NCI-H1694 (cell line): ENCODE measurements around the gene PADI2.

ENCODE experiments used
- DNase-seq: peaks from one replicate; lab custom pipeline; 2025; lab: John Stamatoyannopoulos, UW

PADI2 gene

DNA sequence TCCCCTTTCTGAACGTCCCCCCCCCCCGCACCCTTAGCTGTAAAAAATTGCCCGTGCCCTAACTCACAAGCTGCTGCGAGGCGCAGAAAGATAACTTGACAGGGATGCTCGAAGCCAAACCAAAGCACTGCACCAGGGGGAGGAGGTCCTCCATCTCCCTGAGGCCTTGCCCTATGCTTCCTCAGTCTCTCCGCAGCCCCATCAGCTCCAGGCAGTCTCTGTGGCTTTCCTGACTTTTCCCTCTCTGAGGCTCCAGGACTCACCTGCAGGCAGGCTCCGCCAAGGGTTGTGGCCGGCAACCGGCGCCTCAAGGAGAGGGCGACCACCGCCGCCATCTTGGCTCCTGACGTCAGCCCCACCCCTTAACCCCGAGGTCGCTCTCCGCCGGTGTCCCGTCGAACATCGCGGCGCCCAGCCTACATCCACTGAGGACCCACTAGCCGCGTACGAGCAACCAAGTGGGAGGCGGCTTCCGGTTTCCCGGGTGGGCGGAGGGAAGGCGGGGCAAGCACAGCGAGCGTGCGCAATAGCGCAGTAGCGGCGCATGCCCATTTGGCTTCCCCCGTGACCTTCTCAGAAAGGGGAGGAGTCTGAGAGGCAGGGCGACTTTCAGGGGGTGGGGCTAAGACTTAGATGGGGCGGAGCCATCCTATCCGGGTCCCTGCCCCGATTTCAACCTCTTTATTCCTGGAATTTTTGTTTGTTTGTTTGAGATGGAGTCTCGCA lies 65.4 kb downstream of the PADI2 start, which contains the start of gene SDHB:
SDHB (minus strand) TSS at position 348 of the 726 bp plus-strand sequence; CDS start at position 335, 13 bp downstream.
- DNase-seq, result peak; percentile 92

DNA sequence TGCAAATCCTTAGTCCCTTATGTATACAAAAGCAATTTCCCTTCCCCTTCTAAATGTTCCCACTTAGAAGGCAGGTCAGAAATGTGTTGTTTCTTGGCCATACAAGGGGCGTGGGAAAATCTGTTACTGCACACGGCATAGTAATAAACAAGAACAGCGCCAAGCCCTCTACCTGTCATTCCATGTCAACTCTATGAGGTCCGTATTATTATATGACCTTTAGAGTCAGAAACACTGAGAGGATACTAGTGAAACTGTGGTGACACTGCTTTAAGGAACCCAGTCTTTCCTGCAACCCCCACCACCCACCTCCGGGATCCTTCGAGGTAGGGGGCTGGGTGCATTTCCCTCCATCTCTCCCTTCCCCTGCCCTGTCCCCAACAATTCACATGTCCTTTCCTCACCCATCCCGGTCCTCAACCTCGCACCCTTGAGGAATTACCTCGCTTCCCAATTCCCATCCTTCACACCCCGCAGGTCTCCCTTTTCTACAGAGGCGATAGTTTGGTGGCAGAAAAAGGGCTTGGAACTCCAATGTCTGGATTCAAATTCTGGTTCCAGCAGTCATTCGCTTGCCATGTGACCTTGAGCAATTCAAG lies 66.1 kb downstream of the PADI2 start:
- no peak for DNase-seq

DNA sequence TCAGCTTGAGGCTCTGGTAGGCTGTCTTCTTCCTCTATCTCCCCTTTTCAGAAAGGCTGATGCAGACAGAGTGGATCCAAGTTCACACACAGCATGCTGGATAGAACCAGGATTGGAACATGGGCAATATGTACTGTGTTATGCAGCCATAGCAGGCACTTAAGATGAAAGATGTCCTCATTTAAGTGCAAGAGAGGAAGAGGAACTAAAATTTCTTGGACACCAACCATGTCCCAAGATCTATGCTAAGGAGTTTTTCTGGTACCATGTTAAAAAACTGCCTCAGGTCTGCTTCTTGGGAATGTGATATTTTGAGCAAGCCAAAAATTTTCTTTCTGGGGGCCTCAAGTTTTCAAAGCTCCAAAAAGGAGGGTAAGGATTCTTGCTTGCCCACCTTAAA lies 66.6 kb downstream of the PADI2 start:
- no peak for DNase-seq

DNA sequence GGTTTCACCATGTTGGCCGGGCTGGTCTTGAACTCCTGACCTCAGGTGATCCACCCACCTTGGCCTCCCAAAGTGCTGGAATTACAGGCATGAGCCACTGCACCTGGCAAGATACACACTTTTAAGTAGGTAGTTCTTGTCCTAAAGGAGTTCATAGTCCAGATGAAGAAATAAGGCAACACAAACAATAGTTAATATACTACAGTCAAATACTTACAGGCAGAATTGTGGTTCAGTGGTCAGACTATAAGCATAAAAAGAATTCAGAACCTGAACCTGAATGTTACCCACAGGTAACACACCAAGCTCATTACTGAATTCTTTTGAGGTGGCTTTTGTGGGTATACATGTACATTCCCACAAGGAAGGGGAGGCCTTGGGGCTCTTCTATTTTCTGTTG lies 67.2 kb downstream of the PADI2 start:
- DNase-seq, result no peak

DNA sequence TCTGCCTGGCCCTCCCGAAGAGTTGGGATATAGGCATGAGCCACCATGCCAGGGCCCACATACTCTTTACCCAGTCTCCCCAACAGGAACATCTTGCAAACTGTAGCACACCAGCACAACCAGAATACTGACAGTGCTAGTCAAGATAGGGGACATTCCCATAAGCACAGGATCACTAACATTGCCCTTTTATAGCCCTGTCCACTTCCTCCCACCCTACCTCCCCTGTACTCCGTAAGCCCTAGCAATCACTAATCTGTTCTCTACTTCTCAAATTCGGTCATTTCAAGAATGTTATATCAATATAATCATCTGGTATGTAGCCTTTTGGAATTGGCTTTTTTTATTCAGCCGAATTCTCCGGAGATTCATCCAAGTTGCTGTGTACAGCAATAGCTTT lies 71.3 kb downstream of the PADI2 start:
- no peak for DNase-seq

DNA sequence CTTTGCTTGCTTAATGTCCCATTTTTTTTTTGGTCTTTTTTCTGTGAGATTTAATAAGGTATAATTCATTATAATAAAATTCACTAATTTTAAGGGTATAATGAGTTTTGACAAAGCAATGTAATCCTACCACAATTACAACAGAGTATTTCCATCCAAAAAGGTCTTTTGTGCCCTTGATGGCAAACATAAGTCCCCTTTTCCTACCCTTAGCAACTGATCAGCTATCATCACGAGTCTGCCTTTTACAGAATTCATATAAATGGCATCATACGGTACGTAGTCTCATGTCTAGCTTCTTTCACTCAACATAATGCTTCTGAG lies 73.0 kb downstream of the PADI2 start:
- no peak for DNase-seq

DNA sequence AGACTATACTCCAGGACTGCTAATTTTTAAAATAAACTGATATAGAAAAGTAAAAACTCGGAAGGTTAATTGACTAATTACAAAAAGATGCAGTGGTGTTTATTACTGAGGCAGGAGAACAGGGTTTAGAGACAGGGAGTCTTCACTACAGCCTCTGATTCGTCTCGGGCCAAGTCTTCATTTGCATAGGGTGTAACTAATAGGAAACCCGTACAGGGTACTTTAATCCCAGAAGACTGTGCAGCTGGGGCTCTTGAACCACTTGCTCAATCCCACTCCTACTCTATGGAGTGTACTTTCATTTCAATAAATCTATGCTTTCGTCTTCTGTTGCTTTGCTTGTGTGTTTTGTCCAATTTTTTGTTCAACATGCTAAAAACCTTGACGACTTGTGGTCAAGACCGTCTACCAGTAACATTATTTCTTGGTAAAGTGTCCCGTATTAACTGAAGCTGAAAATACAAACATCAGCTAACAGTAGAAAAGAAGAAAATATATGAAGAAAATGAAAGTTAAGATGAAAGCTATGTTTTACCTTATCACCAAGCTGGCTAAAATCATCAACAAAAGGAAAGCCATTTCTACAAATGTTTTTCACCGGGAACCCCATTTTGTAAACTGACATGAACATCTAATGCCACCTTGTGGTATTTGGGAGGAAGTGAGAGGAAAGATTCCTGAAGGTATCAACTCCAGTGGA lies 73.5 kb downstream of the PADI2 start:
- DNase-seq, result peak; percentile 32

DNA sequence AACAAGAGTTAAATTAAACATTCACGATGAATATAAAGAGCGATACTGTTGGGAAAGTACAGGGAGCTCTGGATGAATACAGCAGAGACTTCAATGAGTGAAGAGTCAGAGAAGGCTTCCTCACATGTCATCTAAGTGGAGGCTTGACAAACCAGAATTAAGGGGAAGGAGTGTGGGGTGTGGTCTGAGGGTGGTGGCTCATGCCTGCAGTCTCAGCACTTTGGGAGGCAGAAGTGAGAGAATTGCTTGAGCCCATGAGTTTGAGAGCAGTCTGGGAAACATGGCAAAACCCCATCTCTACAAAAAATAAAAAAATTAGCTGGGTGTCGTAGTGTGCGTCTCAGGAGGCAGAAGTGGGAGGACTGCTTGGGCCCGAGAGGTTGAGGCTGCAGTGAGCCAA lies 74.1 kb downstream of the PADI2 start:
- DNase-seq, result no peak

DNA sequence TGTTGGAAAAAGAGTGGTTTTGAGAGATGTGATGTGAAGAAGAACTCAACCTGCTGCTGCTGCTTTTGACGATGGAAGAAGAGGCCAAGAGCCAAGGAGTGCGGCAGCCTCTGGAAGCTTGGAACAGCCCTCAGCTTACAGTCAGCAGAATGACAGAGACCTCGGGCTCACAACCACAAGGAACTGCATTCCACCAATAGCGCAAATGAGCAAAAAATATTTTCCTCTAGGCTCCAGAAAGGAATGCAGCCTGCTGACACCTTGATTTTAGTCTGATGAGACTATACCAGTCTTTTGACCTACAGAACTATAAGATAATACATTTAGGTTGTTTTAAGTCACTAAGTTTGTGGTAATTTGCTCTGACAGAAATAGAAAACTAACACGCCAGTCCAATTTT lies 75.6 kb downstream of the PADI2 start:
- no peak for DNase-seq

DNA sequence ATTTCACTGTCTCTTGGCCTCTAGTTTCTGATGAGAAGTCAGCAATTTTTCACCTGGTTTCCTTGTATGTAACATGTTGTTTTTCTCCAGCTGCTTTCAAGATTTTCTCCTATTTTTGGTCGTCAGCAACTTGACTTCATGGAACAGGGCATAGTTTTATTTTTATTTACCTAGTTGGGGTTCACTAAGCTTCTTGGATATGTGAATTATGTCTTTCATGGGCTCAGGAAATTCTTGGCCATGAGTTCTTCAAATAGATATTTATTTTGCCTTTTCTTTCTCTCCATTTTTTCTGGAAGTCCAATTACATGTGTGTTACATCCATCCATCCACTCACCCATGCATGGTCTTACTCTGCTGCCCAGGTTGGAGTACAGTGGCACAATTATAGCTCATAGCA lies 79.1 kb downstream of the PADI2 start:
- DNase-seq, result no peak

DNA sequence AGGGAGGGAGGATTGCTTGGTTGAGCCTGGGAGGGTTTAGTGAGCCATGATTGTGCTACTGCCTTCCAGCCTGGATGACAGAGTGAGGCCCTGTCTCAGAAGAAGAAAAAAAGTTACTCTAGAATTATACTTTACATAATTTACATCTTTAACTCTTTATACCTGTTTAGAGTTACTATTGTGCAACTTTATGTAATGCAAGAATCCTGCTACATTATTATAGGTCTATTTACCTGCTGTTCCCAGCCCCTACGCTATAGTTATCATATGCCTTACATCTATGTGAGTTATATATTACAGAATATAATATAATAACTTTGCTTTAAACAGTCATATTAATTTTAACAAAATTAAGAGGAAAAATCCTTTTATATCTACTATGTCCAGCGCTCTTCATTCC lies 79.7 kb downstream of the PADI2 start:
- DNase-seq, result no peak

DNA sequence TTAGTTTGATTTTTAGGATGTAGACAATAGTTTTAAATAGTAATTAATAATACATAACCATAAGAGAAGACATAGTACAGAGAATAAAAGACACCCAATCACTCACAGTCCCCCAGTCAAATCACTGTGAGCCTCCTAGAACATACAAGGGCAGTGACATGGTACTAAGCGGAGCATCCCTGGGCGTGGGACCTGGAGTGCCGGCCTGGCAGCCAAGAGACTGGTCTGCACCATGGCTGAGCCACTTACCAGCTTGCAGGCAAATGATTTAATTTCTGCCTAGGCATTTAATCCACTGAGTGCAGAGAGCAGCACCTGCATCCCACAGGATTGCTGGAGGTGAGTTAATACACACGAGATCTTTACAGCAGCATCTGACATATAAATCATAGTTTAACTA lies 85.8 kb downstream of the PADI2 start:
- DNase-seq, result no peak

DNA sequence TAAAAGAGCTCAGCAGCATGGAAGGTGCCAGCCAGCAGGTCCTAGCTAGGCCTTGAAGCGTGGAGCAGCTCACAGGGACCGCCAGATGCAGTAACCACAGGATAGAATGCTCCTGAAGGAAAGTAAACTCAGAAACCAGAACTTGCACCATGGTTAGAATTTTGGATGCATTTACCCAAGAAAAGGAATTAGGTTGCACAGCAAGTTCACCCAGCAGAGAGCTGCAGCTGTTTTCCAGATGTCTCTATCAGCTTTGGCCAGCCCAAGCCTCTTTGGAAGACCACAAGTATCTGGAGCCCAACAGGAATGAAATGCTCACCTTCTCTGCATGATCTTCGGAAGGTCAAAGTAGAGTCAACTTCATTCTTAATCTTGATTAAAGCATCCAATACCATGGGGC lies 86.5 kb downstream of the PADI2 start:
- no peak for DNase-seq

DNA sequence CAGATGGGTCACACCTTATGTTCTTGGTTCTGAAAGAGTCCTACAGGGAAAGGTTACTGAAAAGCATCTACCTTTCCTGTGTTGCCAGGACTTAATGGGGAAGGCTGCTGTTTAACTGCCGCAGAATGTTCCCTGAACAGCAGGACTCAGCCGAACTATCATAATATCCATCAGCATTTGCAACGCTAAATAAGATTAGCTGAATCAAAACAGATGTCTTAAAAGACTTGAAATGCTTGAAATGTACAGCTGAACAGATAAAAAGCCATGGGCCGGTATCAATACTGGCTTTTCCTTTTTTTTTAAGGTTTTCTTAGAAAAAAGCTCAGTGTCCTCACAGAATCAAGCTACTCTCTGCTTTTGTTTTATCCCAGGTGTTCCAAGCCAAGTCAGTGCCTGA lies 87.8 kb downstream of the PADI2 start:
- DNase-seq, result no peak

DNA sequence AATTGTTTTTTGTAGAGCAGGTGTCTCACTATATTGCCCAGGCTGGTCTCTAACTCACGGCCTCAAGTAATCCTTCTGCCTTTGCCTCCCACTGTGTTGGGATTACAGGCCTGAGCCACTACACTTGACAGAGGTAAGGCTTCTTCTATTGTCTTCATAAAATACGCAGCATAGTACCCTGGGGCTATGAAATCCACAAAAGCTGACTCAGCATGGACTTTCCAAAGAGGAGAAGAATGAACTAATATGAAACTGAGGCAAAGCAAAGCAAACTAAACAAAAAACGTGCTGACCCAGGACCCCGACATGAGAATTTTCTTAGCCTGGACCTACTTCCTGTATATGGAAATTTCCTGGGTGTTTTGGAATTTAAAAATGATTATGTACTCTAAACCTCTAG lies 89.0 kb downstream of the PADI2 start:
- no peak for DNase-seq

DNA sequence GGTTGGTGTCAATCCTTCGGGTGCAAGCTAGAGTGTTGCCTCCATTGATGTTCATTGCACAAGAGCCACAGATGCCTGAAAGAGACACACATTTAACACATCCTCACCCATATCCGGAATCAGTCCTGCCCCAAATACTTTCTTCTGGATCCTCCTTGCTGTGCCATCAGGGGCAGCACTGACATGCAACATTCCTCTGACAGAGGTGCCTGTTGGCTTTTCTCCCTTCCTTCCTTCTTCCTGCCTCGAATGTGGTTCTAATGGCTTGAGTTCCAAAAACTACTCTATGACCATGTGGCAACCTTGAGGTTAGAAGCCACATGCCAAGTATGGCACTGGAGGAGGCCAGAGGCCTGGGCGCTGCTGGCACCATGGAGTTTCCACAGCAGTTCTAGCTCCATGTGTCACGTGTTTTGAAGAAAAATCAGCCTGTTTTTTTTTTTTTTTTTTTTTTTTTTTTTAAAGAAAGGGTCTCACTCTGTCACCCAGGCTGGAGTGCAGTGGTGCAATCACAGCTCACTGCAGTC lies 90.5 kb downstream of the PADI2 start:
- DNase-seq, result no peak

DNA sequence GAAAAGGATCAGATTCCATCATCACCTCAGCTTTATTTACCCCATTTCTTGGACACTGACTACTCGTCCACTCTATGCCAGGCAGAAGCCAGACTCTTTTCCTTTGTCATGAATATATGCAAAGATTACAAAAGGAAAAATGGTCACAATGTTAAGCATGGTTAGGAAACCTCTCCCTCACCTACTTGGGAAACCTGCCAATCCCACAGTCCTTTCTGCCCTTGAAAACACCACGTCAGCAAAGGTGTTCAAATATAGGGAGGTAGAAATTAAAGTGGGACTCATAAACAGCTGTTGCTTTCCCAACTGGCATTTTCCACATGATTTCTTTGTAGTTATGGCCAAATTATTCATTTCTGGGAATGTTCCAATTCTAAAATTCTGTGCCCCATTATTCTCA lies 91.4 kb downstream of the PADI2 start:
- DNase-seq, result no peak

DNA sequence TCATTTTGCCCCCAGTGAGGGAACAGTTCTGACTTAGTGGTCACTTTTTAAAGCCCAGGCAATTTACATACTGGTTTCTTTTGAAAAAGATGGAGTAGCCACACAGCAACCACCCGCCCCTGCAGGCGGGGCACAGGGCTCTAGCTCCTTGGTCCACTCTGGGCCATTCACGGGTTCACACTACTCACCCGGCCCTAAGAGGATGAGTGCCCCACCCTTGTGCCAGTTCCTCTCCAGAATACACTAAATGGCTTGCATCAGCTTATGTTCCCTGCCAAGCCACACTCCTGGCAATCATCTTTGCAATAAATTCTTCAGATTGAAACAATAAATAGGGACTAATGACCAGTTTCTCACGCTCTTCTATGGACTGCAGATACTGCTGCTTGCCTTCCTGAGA lies 91.8 kb downstream of the PADI2 start:
- DNase-seq, result no peak

DNA sequence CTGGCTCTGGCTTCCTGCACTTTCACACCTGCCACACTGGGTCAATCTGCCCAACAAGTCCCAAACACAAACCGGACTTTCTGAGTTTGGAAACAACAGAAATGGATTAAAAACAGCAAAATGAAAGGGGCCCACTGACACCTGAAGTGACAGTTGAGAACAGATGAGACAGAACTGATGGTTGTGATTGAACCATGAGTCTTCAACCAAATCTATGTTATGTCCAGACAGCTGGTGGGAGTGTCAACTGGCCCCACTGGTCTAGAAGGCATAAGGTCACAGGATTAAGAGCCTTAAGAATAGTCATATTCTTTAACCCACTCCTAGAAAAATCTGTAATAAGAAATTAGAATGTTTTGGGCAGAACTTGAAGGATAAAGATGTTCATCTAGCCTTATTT lies 94.5 kb downstream of the PADI2 start:
- no peak for DNase-seq

DNA sequence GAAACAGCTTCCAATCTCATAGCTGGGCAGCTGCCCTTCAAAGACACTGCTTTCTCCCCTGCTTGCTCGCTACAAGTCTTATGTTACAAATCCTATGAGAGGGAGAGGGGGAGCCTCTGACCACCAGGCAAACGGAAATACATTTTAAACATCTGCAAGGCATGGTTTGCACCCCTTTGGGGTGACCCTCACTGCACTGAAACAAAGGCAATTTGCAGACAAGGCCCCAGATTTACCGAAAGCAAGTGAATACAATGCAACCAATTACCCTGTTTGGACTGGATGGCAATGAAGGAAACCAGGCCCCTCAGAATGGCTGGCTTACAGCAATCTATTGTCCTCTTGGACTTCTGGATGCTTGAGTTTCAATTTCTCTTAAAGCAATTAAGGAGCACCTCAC lies 95.7 kb downstream of the PADI2 start:
- DNase-seq, result no peak

DNA sequence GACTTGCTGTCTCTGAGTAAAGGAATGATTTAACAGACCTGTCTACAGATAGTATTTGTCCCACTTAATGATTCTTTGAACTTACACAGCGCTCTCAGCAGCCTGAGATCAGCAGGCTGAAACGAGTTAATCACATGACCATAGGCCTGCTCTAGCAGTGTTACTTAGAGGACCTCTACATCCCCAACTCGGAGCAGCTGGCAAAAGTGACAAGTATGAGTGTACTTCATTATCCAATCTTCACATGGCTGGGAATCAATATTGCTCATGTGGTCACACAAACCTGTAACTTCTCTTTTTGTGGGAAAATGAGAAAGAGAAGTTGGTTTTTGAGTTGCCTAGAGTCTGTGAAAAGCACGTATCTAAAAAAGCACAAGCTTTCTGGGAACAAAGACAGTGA lies 96.1 kb downstream of the PADI2 start:
- no peak for DNase-seq

DNA sequence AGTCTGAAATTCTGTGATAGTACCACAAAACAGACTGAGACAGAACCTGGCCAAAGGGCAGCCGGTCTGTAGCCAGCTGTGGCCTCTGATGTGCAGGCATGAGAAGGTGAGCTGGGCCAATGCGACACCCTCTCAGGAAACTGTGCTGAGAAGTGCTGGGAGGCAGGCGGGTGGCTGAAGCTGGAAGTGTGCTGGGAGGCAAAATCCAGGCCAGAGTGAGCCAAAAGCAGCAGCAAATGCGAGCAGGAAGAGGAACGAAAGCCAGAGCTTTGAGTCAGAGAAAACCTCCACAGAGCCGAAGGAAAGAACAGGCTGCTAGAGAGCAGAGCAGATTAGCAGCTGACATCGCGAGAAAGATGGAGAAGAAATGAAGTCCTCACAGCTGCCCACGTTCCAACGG lies 97.4 kb downstream of the PADI2 start:
- DNase-seq, result no peak

DNA sequence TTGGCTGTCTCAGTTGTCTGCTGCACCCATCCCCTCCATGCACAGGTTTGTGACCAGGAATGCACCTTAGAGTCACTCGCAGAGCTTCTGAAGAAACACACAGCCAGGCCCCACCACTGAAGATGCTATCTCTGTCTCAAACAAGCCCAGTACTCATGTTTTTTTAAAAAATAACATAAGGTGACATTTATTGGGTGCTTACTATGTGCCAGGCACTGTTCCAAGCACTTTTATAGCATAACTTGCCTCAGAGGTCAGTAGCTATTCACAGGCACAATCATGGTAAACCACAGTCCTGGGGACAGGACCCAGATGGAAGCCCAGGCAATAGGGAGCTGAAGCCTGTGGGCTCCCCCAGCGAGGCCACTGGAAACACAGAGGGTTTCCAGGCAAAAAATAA lies 98.7 kb downstream of the PADI2 start:
- DNase-seq, result no peak
